GM18526 (cell line): ENCODE measurements around the gene DEFB116.

Experiments
- POLR2A ChIP-seq: IDR thresholded peaks from 3 replicates; pipeline ENCODE4 v1.6.1; 2011; ENCODE audit not compliant: insufficient read length; ENCODE audit errors: extremely low read depth

DEFB116 gene

GRCh38 chr20:31308535-31309162 lies at the start of gene DEFB116:
DEFB116 (minus strand) TSS chr20:31308585; CDS start chr20:31308585, 0 bp downstream.
- no peak for TF ChIP-seq POLR2A

GRCh38 chr20:31355981-31356380 lies 47.6 kb upstream of the DEFB116 start:
- TF ChIP-seq POLR2A, result no peak

- TF ChIP-seq POLR2A, result no peak
These were observed 33.1 kb upstream of the DEFB116 start for GRCh38 chr20:31341470-31341869.

- no peak for TF ChIP-seq POLR2A
These were observed 22.5 kb upstream of the DEFB116 start for GRCh38 chr20:31330893-31331292.

GRCh38 chr20:31322504-31322903 lies 14.1 kb upstream of the DEFB116 start:
- no peak for TF ChIP-seq POLR2A

GRCh38 chr20:31278178-31278577 lies 30.2 kb downstream of the DEFB116 start:
- TF ChIP-seq POLR2A, result no peak

GRCh38 chr20:31274441-31274840 lies 33.9 kb downstream of the DEFB116 start:
- TF ChIP-seq POLR2A, result no peak

GRCh38 chr20:31260326-31260932 lies 48.0 kb downstream of the DEFB116 start:
- TF ChIP-seq POLR2A, result no peak

- no peak for TF ChIP-seq POLR2A
These were observed 51.0 kb downstream of the DEFB116 start, which contains the start of gene DEFB115 for GRCh38 chr20:31257364-31257763. DEFB115 (plus strand) TSS chr20:31257664; CDS start chr20:31257664, 0 bp downstream.

GRCh38 chr20:31256959-31257358 lies 51.4 kb downstream of the DEFB116 start:
- no peak for TF ChIP-seq POLR2A
